NCI-H2196 (cell line): ENCODE results near the gene FABP1.

Experiments
- DNase-seq: peaks from one replicate; lab custom pipeline; 2025; ENCODE audit not compliant: unreplicated experiment; lab: John Stamatoyannopoulos, UW

The FABP1 gene

GRCh38 chr2:88139203-88139702 lies 11.4 kb upstream of the FABP1 start:
- no peak for DNase-seq

DNA sequence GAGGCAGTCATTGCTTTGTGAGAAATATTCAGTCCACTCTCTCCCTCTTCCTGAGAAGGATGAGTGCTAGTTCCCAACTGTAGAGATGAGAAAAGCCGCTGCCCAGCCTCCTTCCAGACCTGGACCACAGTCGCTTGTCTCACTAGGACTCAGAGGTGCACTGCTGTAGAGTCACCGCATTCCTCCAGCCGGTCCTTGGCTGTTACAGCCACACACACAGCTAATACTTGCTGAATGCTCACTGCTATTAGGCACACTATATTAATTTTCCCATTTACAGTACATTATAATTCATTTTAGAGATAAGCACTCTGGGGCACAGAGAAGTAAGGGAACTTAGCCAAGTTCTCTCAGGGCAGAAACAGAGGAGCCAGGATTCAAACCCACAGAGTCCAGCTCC lies 10.0 kb upstream of the FABP1 start:
- no peak for DNase-seq

DNA sequence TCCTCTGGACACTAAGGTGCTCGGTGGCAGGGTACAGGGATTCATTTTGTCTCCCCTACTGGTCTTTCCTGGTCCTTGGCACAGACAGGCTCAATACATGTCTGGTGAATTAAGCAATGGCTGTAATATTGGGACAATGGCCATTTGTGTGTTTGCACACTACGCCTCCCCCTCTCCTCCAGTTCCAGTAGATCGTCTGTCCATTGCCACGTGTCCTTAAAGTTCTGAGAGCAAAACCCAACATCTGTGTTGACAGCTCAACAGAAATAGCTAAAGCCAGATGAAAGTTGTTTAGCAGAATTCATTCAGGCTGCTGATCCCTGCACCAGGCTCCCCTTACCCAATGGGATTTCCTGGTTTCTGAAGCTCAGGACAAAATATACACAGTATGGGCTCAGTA lies 9.0 kb upstream of the FABP1 start:
- DNase-seq = no peak

GRCh38 chr2:88133875-88134274 lies 6.0 kb upstream of the FABP1 start:
- no peak for DNase-seq

DNA sequence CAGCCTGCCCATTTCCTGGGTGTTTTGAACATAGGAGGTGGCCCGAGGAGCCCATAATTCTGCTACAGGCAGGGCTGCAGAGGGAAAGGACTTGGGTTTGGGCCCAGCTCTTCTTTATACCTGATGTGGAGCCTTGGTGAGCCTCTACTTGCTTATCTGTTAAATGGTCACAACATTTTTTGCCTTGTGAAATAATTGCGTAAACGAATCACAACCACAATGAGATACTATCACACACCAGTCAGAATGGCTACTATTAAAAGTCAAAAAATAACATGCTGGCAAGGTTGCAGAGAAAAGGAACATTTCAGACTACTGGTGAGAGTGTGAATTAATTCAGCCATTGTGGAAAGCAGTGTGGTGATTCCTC lies 4.1 kb upstream of the FABP1 start:
- DNase-seq = no peak

- no peak for DNase-seq
These were observed 3.5 kb upstream of the FABP1 start for GRCh38 chr2:88131201-88131998.

DNA sequence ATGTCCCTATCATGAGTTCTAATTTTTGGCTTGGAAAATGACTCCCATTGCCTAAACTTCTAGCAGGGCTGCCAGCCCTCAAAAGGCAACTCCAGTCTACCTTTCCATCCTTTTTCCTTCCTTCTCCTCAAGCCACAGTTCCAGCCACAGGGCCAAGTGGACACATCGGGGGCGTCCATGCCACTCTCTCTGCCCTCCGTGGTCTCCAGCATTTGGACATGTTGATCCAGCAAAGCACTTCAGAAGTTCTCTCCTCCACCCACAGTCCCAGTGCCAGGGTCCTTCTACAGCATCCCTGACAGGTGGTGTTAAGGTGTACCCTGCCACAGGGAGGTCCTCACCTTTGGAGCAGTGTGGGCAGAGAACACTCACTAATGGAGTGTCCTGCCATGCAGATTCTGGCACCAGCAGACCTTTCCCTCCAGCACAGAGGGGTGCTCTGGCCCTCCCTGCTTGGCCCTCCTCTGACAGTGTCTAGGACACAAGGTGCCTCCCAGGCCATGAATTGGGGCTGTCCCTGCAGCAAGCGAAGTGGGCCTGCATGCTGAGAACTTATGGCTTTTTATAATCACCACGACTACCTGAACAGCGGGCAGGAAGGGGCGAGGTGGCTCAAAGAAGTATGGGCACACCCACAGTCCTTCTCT lies 1.6 kb upstream of the FABP1 start:
- DNase-seq = no peak

GRCh38 chr2:88128654-88129312 lies 921 bp upstream of the FABP1 start:
- DNase-seq = no peak

DNA sequence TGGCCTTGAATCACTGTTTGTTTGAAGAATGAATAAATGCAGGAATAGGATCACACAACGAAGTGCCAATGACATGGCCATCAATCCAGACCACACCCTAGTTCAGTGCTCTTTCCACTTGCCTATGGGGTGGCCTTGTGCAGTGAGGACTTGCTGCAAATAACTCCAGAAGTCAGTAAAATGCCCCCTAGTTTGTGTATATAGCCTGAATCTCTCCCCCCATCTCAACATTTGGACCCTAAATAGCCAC lies 299 bp downstream of the FABP1 start:
- no peak for DNase-seq

- DNase-seq = no peak
These were observed 857 bp downstream of the FABP1 start for GRCh38 chr2:88126772-88127637.

DNA sequence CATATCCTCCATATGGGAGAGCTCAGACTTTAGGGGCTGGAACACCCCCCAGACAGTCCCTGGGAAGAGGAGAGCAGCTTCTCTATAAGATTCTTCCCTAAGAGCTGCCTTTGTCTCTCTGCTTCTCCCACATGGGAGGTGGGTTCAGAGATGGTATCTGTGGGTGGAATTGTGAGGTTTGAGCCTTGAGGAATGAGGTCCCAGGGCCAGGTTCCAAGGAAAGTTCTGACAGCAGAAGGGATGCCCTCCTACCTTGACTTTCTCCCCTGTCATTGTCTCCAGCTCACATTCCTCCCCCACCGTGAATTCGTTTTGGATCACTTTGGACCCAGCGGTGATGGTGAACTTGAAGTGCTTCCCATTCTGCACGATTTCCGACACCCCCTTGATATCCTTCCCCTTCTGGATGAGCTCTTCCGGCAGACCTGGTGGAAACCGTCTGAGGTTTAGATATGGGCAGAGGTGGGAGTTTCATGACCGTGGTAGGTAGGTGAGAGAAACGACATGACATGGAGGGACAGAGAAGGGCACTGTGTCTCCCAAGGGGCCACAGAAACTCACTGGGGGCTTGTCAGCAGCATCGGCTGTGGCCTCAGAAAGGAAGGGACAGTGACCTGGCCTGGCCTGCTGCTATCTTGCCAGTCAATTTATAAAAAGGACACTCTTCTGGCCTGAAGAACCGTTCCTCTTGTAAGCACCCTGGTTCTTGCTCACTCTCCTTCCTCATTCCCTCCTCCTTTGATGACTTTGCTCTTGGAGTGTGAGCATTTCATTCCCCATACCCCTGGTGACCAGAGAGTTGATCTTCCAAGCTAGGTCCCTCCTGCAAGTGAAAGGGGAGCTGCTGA lies 1.7 kb downstream of the FABP1 start:
- DNase-seq = no peak

DNA sequence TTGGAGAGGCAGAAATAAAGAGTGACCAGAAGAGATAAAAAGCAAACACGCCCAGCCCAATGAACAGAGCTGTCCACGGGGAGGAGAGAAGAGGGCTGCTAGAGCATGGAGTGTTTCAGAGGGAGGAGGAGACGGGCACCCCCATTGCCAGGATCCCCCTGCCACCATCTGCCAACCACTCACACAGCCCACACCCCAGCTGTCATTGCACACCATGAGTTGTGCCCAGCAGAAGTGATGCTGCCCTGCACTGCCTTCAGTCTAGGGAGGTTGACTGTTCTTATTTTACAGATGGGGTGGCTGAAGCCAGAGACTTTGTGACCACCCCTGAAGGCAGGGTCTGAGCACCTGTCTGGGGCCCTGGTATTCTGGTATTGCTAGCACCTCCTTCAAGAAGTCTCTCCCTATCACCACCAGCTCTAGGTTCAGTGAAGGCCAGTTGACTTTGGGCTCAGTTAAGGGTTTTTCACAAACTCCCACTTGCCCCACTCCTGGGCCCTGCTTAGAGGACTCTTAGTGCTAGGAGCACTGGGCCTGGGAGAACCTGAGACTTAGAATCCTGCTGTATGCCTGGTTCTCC lies 2.4 kb downstream of the FABP1 start:
- DNase-seq = no peak

DNA sequence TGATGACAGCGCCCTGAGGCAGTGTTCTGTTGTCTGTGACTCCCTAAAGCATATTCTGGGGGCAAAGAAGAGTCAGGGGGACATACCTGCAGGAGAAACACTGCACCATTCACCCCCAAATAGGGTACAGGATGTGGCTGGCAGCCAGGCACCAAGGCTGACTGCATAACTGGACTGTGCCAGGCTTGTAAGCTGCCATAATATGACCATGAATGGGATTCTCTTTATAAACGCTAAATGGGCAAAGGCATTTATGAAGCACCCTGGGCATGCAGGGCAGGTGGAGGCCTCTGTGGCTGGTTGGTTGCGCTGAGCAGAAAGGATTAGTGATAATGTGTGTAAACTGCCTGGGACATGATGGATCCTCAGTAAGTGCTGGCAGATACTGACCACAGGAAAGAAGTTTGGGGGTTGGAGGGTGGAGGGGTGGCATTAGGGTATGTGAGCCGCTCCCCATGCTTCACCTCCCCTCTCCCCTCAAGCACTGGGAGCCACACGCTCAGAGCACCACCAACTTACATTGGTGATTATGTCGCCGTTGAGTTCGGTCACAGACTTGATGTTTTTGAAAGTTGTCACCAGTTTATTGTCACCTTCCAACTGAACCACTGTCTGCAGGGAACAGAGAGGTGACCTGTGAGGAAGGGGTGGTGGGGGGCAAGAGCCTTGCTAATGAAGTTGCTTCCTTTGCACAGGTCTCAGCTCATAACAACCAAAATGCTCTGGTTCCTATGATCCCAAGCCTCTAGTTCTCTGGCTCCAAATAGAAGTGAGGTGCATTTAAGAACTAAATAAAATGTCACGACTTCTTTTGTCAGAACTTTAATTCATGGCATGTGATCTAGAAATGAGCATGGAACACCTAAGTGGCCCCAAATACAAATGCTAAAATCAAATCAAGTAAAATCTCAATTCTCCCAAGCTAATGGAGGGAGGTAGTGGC lies 3.6 kb downstream of the FABP1 start:
- DNase-seq = no peak

DNA sequence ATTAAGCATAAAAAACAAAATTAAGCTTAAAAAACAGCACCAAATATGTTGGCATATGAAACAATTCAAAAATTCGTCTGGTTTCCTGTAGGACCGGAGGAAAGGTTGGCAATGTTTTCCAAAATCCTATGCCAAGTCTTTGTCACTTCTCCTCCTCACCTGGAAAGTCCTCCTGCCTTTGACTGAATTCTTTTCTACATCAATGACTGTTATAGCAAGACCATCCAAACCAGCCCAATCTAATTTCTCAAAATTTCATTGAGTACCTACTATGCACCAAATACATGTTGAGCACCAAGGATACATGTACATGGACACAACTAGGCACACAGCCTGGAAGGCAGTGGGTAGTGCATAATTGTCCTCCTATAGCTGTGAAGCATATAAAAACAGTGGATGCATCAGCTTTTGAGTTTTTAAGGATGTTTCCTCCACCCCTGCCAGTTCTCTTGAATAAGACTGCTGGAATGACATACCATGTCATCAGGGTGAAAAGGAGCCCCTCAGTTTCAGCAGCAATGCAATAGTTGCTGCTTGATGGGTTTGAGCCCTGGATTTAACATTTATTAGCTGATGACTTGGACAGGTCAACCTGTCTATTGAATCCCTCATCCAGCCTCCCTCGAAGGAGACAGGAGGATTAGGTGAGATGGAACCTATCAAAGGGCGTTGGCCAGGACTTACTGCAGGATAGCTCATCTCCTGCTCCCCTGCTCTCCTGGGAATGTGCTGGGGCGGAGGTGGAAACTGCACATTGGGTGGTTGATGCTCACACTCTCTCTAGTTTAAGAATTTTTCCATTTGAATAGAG lies 4.5 kb downstream of the FABP1 start:
- DNase-seq = no peak

- no peak for DNase-seq
These were observed 5.5 kb downstream of the FABP1 start for GRCh38 chr2:88122141-88122884.

- no peak for DNase-seq
These were observed 6.2 kb downstream of the FABP1 start for GRCh38 chr2:88121678-88122077.

- DNase-seq = no peak
These were observed 9.9 kb downstream of the FABP1 start for GRCh38 chr2:88117973-88118372.
